HG02973 (cell line): ENCODE results near the gene STH.
"Not testable (repeated sequence)": the region's sequence is repeated elsewhere in the genome, so short reads cannot be mapped to it uniquely, and the experiment has no call there.

ENCODE experiments used
- ATAC-seq: cut with Tn5 transposase; IDR thresholded peaks from one replicate; pipeline ENCODE4 v1.9.1; 2021; ENCODE audit warnings: moderate library complexity; ENCODE audit not compliant: unreplicated experiment

Gene STH

GRCh38 chr17:45998987-45999899 lies at the start of gene STH:
STH (plus strand) TSS chr17:45999250; CDS start chr17:45999280, 30 bp downstream.
- ATAC-seq = no peak

GRCh38 chr17:45949755-45950320 lies 49.2 kb upstream of the STH start:
- no peak for ATAC-seq

- ATAC-seq = no peak
Measured at GRCh38 chr17:45950888-45951287, 48.2 kb upstream of the STH start.

- ATAC-seq = no peak
Measured at GRCh38 chr17:45951403-45951802, 47.6 kb upstream of the STH start.

- ATAC-seq = no peak
Measured at GRCh38 chr17:45951941-45952340, 47.1 kb upstream of the STH start.

GRCh38 chr17:45952814-45953320 lies 46.2 kb upstream of the STH start:
- no peak for ATAC-seq

- no peak for ATAC-seq
Measured at GRCh38 chr17:45953561-45953960, 45.5 kb upstream of the STH start.

- no peak for ATAC-seq
Measured at GRCh38 chr17:45954914-45955313, 44.1 kb upstream of the STH start.

GRCh38 chr17:45955326-45955725 lies 43.7 kb upstream of the STH start:
- no peak for ATAC-seq

GRCh38 chr17:45956090-45956489 lies 43.0 kb upstream of the STH start:
- ATAC-seq = no peak

GRCh38 chr17:45956746-45957145 lies 42.3 kb upstream of the STH start:
- not testable (repeated sequence) for ATAC-seq

GRCh38 chr17:45958307-45958706 lies 40.7 kb upstream of the STH start:
- ATAC-seq = no peak

GRCh38 chr17:45958994-45959665 lies 39.9 kb upstream of the STH start:
- no peak for ATAC-seq

- no peak for ATAC-seq
Measured at GRCh38 chr17:45960311-45960710, 38.7 kb upstream of the STH start.

- no peak for ATAC-seq
Measured at GRCh38 chr17:45961206-45961605, 37.8 kb upstream of the STH start.

- ATAC-seq = no peak
Measured at GRCh38 chr17:45962221-45962972, 36.7 kb upstream of the STH start.

GRCh38 chr17:45963283-45963682 lies 35.8 kb upstream of the STH start:
- no peak for ATAC-seq

- ATAC-seq = no peak
Measured at GRCh38 chr17:45963889-45964288, 35.2 kb upstream of the STH start.

- ATAC-seq = no peak
Measured at GRCh38 chr17:45964634-45965033, 34.4 kb upstream of the STH start.

GRCh38 chr17:45965812-45966211 lies 33.2 kb upstream of the STH start:
- ATAC-seq = no peak
